HepG2 (cell line): ENCODE measurements around the gene FITM1. TPM values are rescaled to one million over a fixed set of nuclear protein-coding genes. Genes with fewer than 3 reads are reported as not detected.

Experiments
- FIP1L1 ChIP-seq: fragments of 200-400 bp; formaldehyde crosslinking; IDR thresholded peaks from 2 replicates; pipeline ENCODE4 v1.6.1; 2018; ENCODE audit warnings: low read depth, mild to moderate bottlenecking, low read length, moderate library complexity, borderline replicate concordance; ENCODE audit not compliant: insufficient read depth
- RBM22 ChIP-seq: fragments of 200-400 bp; formaldehyde crosslinking; optimal IDR thresholded peaks from 2 replicates; pipeline ENCODE3; 2017; ENCODE audit warnings: mild to moderate bottlenecking, low read length, moderate library complexity
- SETDB1 ChIP-seq: sonication (generic); formaldehyde crosslinking; IDR thresholded peaks from 2 replicates; pipeline ENCODE4 v1.5.1; 2020; ENCODE audit warnings: missing genetic modification reagents, mild to moderate bottlenecking, borderline replicate concordance
- TRIM24 ChIP-seq: sonication (generic); formaldehyde crosslinking; IDR thresholded peaks from 2 replicates; pipeline ENCODE4 v1.8.0; 2022; ENCODE audit warnings: mild to moderate bottlenecking, missing genetic modification reagents
- ZNF282 ChIP-seq: fragments of 450-650 bp; IDR thresholded peaks from 2 replicates; pipeline ENCODE4 v1.6.1; 2018; ENCODE audit not compliant: partially characterized antibody
- ZNF441 ChIP-seq: sonication (generic); formaldehyde crosslinking; IDR thresholded peaks from 2 replicates; pipeline ENCODE4 v1.7.0; 2021; ENCODE audit warnings: missing genetic modification reagents, borderline replicate concordance
- ZNF615 ChIP-seq: sonication (generic); formaldehyde crosslinking; IDR thresholded peaks from 2 replicates; pipeline ENCODE4 v1.5.0; 2020; ENCODE audit warnings: mild to moderate bottlenecking, missing genetic modification reagents, borderline replicate concordance
- ZNF772 ChIP-seq: sonication (generic); formaldehyde crosslinking; IDR thresholded peaks from 2 replicates; pipeline ENCODE4 v1.5.0; 2020; ENCODE audit warnings: mild to moderate bottlenecking, missing genetic modification reagents
- ZNF891 ChIP-seq: sonication (generic); formaldehyde crosslinking; IDR thresholded peaks from 2 replicates; pipeline ENCODE4 v1.5.0; 2020; ENCODE audit warnings: mild to moderate bottlenecking, missing genetic modification reagents
- polyA plus RNA-seq, 8 experiments: library from polyadenylated mRNA; depleted of rRNA in 3 of 8; stranded (reverse) in 7 of 8; unstranded in 1 of 8; fragments of >200 nt; fragmentation: Illumina TruSeq in 4 of 8; extraction: Trizol in 4 of 8; gene quantifications; 2 replicates each; pipeline versions ENCODE4 v1.2.1 to v1.2.3, GENCODE V29; 2011 to 2016; ENCODE audit warnings: low read depth in 4 of 8, missing spikeins in 1 of 8, mixed read lengths in 1 of 8; ENCODE audit not compliant: insufficient read depth in 1 of 8
- total RNA-seq, 5 experiments: library from RNA; depleted of rRNA; stranded (reverse); fragments of >200 nt; fragmentation: Illumina TruSeq; extraction: Trizol; gene quantifications; 2 replicates each; pipeline ENCODE4 v1.2.3, GENCODE V29; 2016; ENCODE audit warnings: low read depth in 1 of 5
- TF ChIP-seq, protein P1 (sequence below): sonication (generic); formaldehyde crosslinking; IDR thresholded peaks from 2 replicates; pipeline ENCODE4 v1.5.0; 2020; ENCODE audit warnings: mild to moderate bottlenecking, missing genetic modification reagents, borderline replicate concordance
- TF ChIP-seq, protein P2 (sequence below): sonication (generic); formaldehyde crosslinking; IDR thresholded peaks from 2 replicates; pipeline ENCODE4 v1.4.0; 2020; ENCODE audit warnings: missing genetic modification reagents
- TF ChIP-seq, protein P3 (sequence below): sonication (generic); formaldehyde crosslinking; IDR thresholded peaks from 2 replicates; pipeline ENCODE4 v1.5.1; 2020; ENCODE audit warnings: missing genetic modification reagents, mild to moderate bottlenecking, borderline replicate concordance

The FITM1 gene
- total and polyA plus RNA-seq, 2 of the 13 experiments (the other 11 are each of a cell fraction or from before 2014, with no cell fraction given), result 2.7 to 5.8 TPM

- TF ChIP-seq, protein P1, sequence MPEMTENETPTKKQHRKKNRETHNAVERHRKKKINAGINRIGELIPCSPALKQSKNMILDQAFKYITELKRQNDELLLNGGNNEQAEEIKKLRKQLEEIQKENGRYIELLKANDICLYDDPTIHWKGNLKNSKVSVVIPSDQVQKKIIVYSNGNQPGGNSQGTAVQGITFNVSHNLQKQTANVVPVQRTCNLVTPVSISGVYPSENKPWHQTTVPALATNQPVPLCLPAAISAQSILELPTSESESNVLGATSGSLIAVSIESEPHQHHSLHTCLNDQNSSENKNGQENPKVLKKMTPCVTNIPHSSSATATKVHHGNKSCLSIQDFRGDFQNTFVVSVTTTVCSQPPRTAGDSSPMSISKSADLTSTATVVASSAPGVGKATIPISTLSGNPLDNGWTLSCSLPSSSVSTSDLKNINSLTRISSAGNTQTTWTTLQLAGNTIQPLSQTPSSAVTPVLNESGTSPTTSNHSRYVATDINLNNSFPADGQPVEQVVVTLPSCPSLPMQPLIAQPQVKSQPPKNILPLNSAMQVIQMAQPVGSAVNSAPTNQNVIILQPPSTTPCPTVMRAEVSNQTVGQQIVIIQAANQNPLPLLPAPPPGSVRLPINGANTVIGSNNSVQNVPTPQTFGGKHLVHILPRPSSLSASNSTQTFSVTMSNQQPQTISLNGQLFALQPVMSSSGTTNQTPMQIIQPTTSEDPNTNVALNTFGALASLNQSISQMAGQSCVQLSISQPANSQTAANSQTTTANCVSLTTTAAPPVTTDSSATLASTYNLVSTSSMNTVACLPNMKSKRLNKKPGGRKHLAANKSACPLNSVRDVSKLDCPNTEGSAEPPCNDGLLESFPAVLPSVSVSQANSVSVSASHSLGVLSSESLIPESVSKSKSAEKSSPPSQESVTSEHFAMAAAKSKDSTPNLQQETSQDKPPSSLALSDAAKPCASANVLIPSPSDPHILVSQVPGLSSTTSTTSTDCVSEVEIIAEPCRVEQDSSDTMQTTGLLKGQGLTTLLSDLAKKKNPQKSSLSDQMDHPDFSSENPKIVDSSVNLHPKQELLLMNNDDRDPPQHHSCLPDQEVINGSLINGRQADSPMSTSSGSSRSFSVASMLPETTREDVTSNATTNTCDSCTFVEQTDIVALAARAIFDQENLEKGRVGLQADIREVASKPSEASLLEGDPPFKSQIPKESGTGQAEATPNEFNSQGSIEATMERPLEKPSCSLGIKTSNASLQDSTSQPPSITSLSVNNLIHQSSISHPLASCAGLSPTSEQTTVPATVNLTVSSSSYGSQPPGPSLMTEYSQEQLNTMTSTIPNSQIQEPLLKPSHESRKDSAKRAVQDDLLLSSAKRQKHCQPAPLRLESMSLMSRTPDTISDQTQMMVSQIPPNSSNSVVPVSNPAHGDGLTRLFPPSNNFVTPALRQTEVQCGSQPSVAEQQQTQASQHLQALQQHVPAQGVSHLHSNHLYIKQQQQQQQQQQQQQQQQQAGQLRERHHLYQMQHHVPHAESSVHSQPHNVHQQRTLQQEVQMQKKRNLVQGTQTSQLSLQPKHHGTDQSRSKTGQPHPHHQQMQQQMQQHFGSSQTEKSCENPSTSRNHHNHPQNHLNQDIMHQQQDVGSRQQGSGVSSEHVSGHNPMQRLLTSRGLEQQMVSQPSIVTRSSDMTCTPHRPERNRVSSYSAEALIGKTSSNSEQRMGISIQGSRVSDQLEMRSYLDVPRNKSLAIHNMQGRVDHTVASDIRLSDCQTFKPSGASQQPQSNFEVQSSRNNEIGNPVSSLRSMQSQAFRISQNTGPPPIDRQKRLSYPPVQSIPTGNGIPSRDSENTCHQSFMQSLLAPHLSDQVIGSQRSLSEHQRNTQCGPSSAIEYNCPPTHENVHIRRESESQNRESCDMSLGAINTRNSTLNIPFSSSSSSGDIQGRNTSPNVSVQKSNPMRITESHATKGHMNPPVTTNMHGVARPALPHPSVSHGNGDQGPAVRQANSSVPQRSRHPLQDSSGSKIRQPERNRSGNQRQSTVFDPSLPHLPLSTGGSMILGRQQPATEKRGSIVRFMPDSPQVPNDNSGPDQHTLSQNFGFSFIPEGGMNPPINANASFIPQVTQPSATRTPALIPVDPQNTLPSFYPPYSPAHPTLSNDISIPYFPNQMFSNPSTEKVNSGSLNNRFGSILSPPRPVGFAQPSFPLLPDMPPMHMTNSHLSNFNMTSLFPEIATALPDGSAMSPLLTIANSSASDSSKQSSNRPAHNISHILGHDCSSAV (CRISPR knock-in tag), result peak; percentile 86; the same call in 1 of the 2 replicates
- TF ChIP-seq SETDB1 (CRISPR knock-in tag), result no peak
- TF ChIP-seq FIP1L1, result peak; percentile 99
- no peak for TF ChIP-seq TRIM24 (CRISPR knock-in tag)
- peak; percentile 99 for TF ChIP-seq ZNF772 (CRISPR knock-in tag)
- no peak for TF ChIP-seq ZNF282
- peak; percentile 99 for TF ChIP-seq RBM22
- peak; percentile 88; the same call in 1 of the 2 replicates for TF ChIP-seq ZNF441
- TF ChIP-seq ZNF891 (CRISPR knock-in tag), result peak; percentile 99
- TF ChIP-seq, protein P2, sequence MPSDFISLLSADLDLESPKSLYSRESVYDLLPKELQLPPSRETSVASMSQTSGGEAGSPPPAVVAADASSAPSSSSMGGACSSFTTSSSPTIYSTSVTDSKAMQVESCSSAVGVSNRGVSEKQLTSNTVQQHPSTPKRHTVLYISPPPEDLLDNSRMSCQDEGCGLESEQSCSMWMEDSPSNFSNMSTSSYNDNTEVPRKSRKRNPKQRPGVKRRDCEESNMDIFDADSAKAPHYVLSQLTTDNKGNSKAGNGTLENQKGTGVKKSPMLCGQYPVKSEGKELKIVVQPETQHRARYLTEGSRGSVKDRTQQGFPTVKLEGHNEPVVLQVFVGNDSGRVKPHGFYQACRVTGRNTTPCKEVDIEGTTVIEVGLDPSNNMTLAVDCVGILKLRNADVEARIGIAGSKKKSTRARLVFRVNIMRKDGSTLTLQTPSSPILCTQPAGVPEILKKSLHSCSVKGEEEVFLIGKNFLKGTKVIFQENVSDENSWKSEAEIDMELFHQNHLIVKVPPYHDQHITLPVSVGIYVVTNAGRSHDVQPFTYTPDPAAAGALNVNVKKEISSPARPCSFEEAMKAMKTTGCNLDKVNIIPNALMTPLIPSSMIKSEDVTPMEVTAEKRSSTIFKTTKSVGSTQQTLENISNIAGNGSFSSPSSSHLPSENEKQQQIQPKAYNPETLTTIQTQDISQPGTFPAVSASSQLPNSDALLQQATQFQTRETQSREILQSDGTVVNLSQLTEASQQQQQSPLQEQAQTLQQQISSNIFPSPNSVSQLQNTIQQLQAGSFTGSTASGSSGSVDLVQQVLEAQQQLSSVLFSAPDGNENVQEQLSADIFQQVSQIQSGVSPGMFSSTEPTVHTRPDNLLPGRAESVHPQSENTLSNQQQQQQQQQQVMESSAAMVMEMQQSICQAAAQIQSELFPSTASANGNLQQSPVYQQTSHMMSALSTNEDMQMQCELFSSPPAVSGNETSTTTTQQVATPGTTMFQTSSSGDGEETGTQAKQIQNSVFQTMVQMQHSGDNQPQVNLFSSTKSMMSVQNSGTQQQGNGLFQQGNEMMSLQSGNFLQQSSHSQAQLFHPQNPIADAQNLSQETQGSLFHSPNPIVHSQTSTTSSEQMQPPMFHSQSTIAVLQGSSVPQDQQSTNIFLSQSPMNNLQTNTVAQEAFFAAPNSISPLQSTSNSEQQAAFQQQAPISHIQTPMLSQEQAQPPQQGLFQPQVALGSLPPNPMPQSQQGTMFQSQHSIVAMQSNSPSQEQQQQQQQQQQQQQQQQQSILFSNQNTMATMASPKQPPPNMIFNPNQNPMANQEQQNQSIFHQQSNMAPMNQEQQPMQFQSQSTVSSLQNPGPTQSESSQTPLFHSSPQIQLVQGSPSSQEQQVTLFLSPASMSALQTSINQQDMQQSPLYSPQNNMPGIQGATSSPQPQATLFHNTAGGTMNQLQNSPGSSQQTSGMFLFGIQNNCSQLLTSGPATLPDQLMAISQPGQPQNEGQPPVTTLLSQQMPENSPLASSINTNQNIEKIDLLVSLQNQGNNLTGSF, result 0 out of 2 replicates have a peak, but pooled peaks have one; percentile 90
- TF ChIP-seq ZNF615 (CRISPR knock-in tag), result peak; percentile 99
- TF ChIP-seq, protein P3, sequence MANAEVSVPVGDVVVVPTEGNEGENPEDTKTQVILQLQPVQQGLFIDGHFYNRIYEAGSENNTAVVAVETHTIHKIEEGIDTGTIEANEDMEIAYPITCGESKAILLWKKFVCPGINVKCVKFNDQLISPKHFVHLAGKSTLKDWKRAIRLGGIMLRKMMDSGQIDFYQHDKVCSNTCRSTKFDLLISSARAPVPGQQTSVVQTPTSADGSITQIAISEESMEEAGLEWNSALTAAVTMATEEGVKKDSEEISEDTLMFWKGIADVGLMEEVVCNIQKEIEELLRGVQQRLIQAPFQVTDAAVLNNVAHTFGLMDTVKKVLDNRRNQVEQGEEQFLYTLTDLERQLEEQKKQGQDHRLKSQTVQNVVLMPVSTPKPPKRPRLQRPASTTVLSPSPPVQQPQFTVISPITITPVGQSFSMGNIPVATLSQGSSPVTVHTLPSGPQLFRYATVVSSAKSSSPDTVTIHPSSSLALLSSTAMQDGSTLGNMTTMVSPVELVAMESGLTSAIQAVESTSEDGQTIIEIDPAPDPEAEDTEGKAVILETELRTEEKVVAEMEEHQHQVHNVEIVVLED (CRISPR knock-in tag), result peak; percentile 86
Observed at GRCh38 chr14:24160850-24161804, 30.7 kb downstream of the FITM1 start, which contains the start of gene IRF9 (continued).
